HK-2 (cell line): Measurements from ENCODE around the gene BUD31.
"Not testable (repeated sequence)": the region's sequence is repeated elsewhere in the genome, so short reads cannot be mapped to it uniquely, and the experiment has no call there.

Experiments used
- DNase-seq: peaks from one replicate; pipeline ENCODE4 v3.0.0-alpha.2; 2018; ENCODE audit not compliant: unreplicated experiment

The BUD31 gene

GRCh38 chr7:99380823-99381663 is 27.7 kb upstream of the BUD31 start:
- DNase-seq = peak; percentile 85

GRCh38 chr7:99381664-99382075 is 27.1 kb upstream of the BUD31 start:
- no peak for DNase-seq

- no peak for DNase-seq
Measured at GRCh38 chr7:99383203-99383602, 25.6 kb upstream of the BUD31 start.

GRCh38 chr7:99383791-99384370 is 24.9 kb upstream of the BUD31 start:
- DNase-seq = no peak

- DNase-seq = no peak
Measured at GRCh38 chr7:99384523-99384922, 24.2 kb upstream of the BUD31 start.

GRCh38 chr7:99385564-99385963 is 23.2 kb upstream of the BUD31 start:
- no peak for DNase-seq

- no peak for DNase-seq
Measured at GRCh38 chr7:99386584-99387238, 22.1 kb upstream of the BUD31 start.

GRCh38 chr7:99387239-99387635 is 21.5 kb upstream of the BUD31 start:
- DNase-seq = not testable (repeated sequence)

GRCh38 chr7:99387912-99388311 is 20.9 kb upstream of the BUD31 start:
- no peak for DNase-seq

GRCh38 chr7:99389772-99390171 is 19.0 kb upstream of the BUD31 start:
- DNase-seq = no peak

GRCh38 chr7:99390941-99391602 is 17.7 kb upstream of the BUD31 start:
- DNase-seq = no peak

GRCh38 chr7:99392046-99392445 is 16.7 kb upstream of the BUD31 start:
- no peak for DNase-seq

- no peak for DNase-seq
Measured at GRCh38 chr7:99392659-99393354, 16.0 kb upstream of the BUD31 start.

- DNase-seq = no peak
Measured at GRCh38 chr7:99393355-99394187, 15.2 kb upstream of the BUD31 start.

GRCh38 chr7:99394188-99394502 is 14.6 kb upstream of the BUD31 start:
- no peak for DNase-seq

- no peak for DNase-seq
Measured at GRCh38 chr7:99395616-99396327, 13.0 kb upstream of the BUD31 start.

GRCh38 chr7:99396418-99397296 is 12.1 kb upstream of the BUD31 start:
- DNase-seq = no peak

GRCh38 chr7:99397297-99397983 is 11.3 kb upstream of the BUD31 start:
- DNase-seq = no peak
